ENCODE results near the gene OR2D2.

The OR2D2 gene

DNA sequence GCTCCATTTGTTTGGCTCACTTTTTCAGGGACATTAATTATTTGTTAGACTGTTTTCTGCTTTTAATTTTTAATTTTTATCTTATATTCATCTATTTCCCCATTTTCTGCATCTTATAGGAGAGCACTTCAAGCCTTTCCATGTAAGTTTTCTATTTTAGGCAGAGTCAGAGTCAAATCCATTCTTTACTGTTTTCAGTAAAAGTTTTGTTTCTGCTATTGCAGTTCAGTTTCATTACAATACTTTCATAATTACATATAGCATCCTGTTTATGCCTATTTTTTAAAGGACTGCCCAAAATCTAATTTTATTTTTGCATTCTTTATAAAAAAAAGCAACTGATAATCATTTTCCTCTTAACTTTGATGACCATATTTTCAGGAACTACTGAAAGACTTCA is 50.6 kb downstream of the OR2D2 start:
- no peaks in the 10 kb centered on the region for H3K36me3 ChIP-seq
- TF ChIP-seq, protein P1, sequence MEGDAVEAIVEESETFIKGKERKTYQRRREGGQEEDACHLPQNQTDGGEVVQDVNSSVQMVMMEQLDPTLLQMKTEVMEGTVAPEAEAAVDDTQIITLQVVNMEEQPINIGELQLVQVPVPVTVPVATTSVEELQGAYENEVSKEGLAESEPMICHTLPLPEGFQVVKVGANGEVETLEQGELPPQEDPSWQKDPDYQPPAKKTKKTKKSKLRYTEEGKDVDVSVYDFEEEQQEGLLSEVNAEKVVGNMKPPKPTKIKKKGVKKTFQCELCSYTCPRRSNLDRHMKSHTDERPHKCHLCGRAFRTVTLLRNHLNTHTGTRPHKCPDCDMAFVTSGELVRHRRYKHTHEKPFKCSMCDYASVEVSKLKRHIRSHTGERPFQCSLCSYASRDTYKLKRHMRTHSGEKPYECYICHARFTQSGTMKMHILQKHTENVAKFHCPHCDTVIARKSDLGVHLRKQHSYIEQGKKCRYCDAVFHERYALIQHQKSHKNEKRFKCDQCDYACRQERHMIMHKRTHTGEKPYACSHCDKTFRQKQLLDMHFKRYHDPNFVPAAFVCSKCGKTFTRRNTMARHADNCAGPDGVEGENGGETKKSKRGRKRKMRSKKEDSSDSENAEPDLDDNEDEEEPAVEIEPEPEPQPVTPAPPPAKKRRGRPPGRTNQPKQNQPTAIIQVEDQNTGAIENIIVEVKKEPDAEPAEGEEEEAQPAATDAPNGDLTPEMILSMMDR (IDR thresholded peaks at IDR 0.05; ENCODE audit: low read depth, low read length), result no peak
- H3K9me3 ChIP-seq (ENCODE audit: severe bottlenecking), result no peaks in the 10 kb centered on the region
- no peak for DNase-seq
- H3K27ac ChIP-seq, result no peak overlapping the region
- H3K4me3 ChIP-seq (ENCODE audit: low read depth, low read length), result no peak overlapping the region
- H3K27me3 ChIP-seq (ENCODE audit: insufficient read depth, low read depth, severe bottlenecking), result no peaks in the 10 kb centered on the region

All from WERI-Rb-1 (cell line).